Measurements from ENCODE around the gene TNFSF9. TPM values are rescaled to one million over a fixed set of nuclear protein-coding genes. Genes with fewer than 3 reads are reported as not detected.

Gene TNFSF9
- total RNA-seq, 6 experiments from 2014 or later: 0.27 to 1.6 (median 0.55) TPM; not detected in 3

- TF ChIP-seq POLR2A (IDR thresholded peaks at IDR 0.05) (no peak), CTCF (IDR thresholded peaks at IDR 0.05) (no peak)
- no peak overlapping the region for H3K4me3 ChIP-seq
- no peak overlapping the region for H3K27ac ChIP-seq
- H3K4me1 ChIP-seq: peaks cover 0 to 8% (median 0%) of the 10 kb centered on the region in 4 donors
- ATAC-seq (no peak), DNase-seq (no peak)
- no peaks in the 10 kb centered on the region for H3K9me3 ChIP-seq
- intact Hi-C loops (cut with DNase I): loop anchor here in 1 of 2 donors (10.0 kb wide), 1 partner anchor 82 kb away; no protein-coding TSS in a partner anchor
- WGBS (ENCODE audit: insufficient coverage, low coverage, low lambda C conversion rate, missing lambda C conversion rate): 22% methylated on average over 3 of the region's 3 CpGs
- H3K36me3 ChIP-seq: no peaks in the 10 kb centered on the region
- no peaks in the 10 kb centered on the region for H3K27me3 ChIP-seq
Observed at GRCh38 chr19:6533000-6533328, 2.1 kb downstream of the TNFSF9 start.

- intact Hi-C loops (cut with DNase I): loop anchor here in 1 of 2 donors (10.0 kb wide), 1 partner anchor 81 kb away; no protein-coding TSS in a partner anchor
- DNase-seq (no peak), ATAC-seq (no peak)
- H3K4me1 ChIP-seq: peaks cover 0 to 8% (median 0%) of the 10 kb centered on the region in 4 donors
- H3K9me3 ChIP-seq: no peaks in the 10 kb centered on the region
- no peaks in the 10 kb centered on the region for H3K27me3 ChIP-seq
- TF ChIP-seq CTCF (IDR thresholded peaks at IDR 0.05) (no peak), POLR2A (IDR thresholded peaks at IDR 0.05) (no peak)
- H3K36me3 ChIP-seq: no peaks in the 10 kb centered on the region
- no peak overlapping the region for H3K27ac ChIP-seq
- WGBS (ENCODE audit: insufficient coverage, low coverage, low lambda C conversion rate, missing lambda C conversion rate): 10% methylated on average over 10 of the region's 11 CpGs
- no peak overlapping the region for H3K4me3 ChIP-seq
Observed at GRCh38 chr19:6533746-6534418, 3.1 kb downstream of the TNFSF9 start.

- TF ChIP-seq POLR2A (IDR thresholded peaks at IDR 0.05): no peak
- TF ChIP-seq CTCF (IDR thresholded peaks at IDR 0.05): no peak
- Histone ChIP-seq H3K4me3 (no peak overlapping the region), H3K27me3 (no peaks in the 10 kb centered on the region), H3K4me1 (peaks cover 0 to 8% (median 0%) of the 10 kb centered on the region in 4 donors), H3K36me3 (no peaks in the 10 kb centered on the region), H3K9me3 (no peaks in the 10 kb centered on the region), H3K27ac (no peak overlapping the region)
- DNase-seq (no peak), ATAC-seq (no peak)
- intact Hi-C loops (cut with DNase I): loop anchor here in 1 of 2 donors (10.0 kb wide), 1 partner anchor 80 kb away; no protein-coding TSS in a partner anchor
- 36% methylated on average over 8 of the region's 40 CpGs for WGBS (ENCODE audit: insufficient coverage, low coverage, low lambda C conversion rate, missing lambda C conversion rate)
Observed at GRCh38 chr19:6534451-6535093, 3.7 kb downstream of the TNFSF9 start.

- DNase-seq (no peak), ATAC-seq (no peak)
- Histone ChIP-seq H3K9me3 (no peaks in the 10 kb centered on the region), H3K4me3 (no peak overlapping the region), H3K27ac (no peak overlapping the region), H3K27me3 (no peaks in the 10 kb centered on the region), H3K36me3 (no peaks in the 10 kb centered on the region), H3K4me1 (peaks cover 0 to 8% (median 0%) of the 10 kb centered on the region in 4 donors)
- 91% methylated on average over 7 of the region's 10 CpGs for WGBS (ENCODE audit: insufficient coverage, low coverage, low lambda C conversion rate, missing lambda C conversion rate)
- TF ChIP-seq CTCF (IDR thresholded peaks at IDR 0.05) (no peak), POLR2A (IDR thresholded peaks at IDR 0.05) (no peak)
- intact Hi-C loops (cut with DNase I): loop anchor here in 1 of 2 donors (10.0 kb wide), 1 partner anchor 79 kb away; no protein-coding TSS in a partner anchor
Observed at GRCh38 chr19:6535558-6536137, 4.8 kb downstream of the TNFSF9 start.

Measured in right lobe of liver (tissue), 6 donors.